BLaER1 (cell line): Measurements from ENCODE around the gene OSMR.

Source experiments
- H3K27ac ChIP-seq: shearing (Covaris generic); formaldehyde crosslinking; 2 replicates; pipeline ENCODE4 v1.8.1; 2022
- H3K27me3 ChIP-seq: shearing (Covaris generic); formaldehyde crosslinking; 2 replicates; pipeline ENCODE4 v1.8.1; 2022
- H3K36me3 ChIP-seq: shearing (Covaris generic); formaldehyde crosslinking; 2 replicates; pipeline ENCODE4 v1.8.1; 2022
- H3K4me1 ChIP-seq: shearing (Covaris generic); formaldehyde crosslinking; 2 replicates; pipeline ENCODE4 v1.8.1; 2022
- H3K4me2 ChIP-seq: shearing (Covaris generic); formaldehyde crosslinking; 2 replicates; pipeline ENCODE4 v1.8.1; 2022
- H3K4me3 ChIP-seq: shearing (Covaris generic); formaldehyde crosslinking; 2 replicates; pipeline ENCODE4 v1.8.1; 2022
- H3K9ac ChIP-seq: shearing (Covaris generic); formaldehyde crosslinking; 2 replicates; pipeline ENCODE4 v1.8.1; 2022
- H3K9me3 ChIP-seq: shearing (Covaris generic); formaldehyde crosslinking; 2 replicates; pipeline ENCODE4 v1.8.1; 2022
- H4K20me1 ChIP-seq: shearing (Covaris generic); formaldehyde crosslinking; 2 replicates; pipeline ENCODE4 v1.8.1; 2022
- Cebpa-rat ChIP-seq: shearing (Covaris generic); IDR thresholded peaks from 2 replicates; pipeline ENCODE4 v1.8.1; 2022

OSMR gene

DNA sequence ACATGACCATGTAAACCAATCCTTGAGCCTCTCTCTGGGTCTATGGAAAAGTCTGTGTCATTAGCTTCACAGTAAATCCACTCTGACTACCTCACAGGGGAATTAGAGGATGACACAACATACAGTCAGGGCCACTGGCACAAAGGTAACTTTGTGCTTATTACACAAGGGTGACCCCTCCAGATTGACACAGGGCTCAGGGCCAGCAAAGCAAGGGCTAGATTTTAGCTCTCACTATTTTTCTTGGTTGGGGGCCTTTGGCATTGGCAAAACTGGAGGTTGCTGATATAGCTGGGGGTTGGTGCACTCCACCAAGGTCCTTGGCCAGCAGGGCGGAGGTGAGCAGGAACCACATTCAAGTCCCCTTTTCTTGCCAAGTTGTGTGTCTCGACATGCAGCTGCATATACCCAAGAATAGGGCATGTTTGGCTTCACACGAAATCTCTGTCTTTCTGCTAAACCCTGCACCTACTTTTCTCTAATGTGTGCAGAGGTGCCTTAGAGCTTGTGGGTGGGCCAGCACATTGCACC is 15.2 kb upstream of the OSMR start:
- Histone ChIP-seq H3K4me3 (no peak overlapping the region), H3K9me3 (0 out of 2 replicates have a peak, but pooled peaks cover 4% of the 10 kb centered on the region), H3K4me2 (no peak overlapping the region), H3K36me3 (no peaks in the 10 kb centered on the region), H3K27me3 (no peaks in the 10 kb centered on the region), H4K20me1 (no peaks in the 10 kb centered on the region), H3K27ac (no peak overlapping the region), H3K4me1 (peaks cover 18% of the 10 kb centered on the region), H3K9ac (no peak overlapping the region)
- no peak for TF ChIP-seq Cebpa-rat

DNA sequence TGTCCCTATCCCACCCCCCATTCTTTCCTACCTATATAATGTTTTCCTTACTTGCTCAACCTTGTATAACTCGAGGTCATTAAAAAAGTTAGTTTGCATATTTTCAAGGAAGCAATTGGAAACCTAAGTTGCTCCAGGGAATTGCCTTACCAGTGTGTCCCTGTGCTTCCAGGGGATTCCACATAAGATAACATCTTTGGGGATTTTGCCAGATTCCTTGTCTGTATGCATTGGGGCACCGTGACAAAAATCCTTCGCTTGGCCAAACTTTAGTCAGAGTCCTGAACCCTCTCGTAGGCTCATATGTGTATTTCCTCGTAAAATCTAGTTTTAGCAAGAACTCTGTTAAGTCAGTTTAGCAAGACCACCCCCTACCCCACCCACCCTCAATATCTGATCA is 14.7 kb upstream of the OSMR start:
- no peaks in the 10 kb centered on the region for H3K27me3 ChIP-seq
- H3K4me2 ChIP-seq: no peak overlapping the region
- 0 out of 2 replicates have a peak, but pooled peaks cover 4% of the 10 kb centered on the region for H3K9me3 ChIP-seq
- no peak for TF ChIP-seq Cebpa-rat
- H3K4me3 ChIP-seq: no peak overlapping the region
- H4K20me1 ChIP-seq: no peaks in the 10 kb centered on the region
- H3K4me1 ChIP-seq: peaks cover 14% of the 10 kb centered on the region
- H3K9ac ChIP-seq: no peak overlapping the region
- H3K27ac ChIP-seq: no peak overlapping the region
- no peaks in the 10 kb centered on the region for H3K36me3 ChIP-seq

DNA sequence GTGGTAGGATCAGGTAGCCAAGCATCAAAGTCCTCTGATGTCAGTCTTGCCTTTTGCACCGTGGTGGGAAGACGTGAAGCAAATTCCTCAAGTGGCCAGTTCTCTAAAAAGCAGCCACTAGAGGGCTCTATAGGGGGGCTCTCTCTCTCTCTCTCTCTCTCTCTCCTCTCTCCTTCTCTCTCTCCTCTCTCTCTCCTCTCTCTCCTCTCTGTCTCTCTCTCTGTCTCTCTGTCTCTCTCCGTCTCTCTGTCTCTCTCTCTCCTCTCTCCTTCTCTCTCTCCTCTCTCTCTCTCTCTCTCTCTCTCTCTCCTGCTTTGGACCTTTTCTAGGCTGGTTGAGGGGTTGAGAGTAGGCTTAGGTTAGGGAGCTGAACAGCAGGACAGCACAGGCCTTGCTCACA is 13.9 kb upstream of the OSMR start:
- peaks cover 14% of the 10 kb centered on the region; the same call in 1 of the 2 replicates for H3K4me1 ChIP-seq
- no peaks in the 10 kb centered on the region for H3K27me3 ChIP-seq
- H3K4me2 ChIP-seq: no peak overlapping the region
- no peak overlapping the region for H3K27ac ChIP-seq
- no peak for TF ChIP-seq Cebpa-rat
- H3K36me3 ChIP-seq: no peaks in the 10 kb centered on the region
- H3K4me3 ChIP-seq: no peak overlapping the region
- no peaks in the 10 kb centered on the region for H4K20me1 ChIP-seq
- H3K9me3 ChIP-seq: 0 out of 2 replicates have a peak, but pooled peaks cover 4% of the 10 kb centered on the region
- no peak overlapping the region for H3K9ac ChIP-seq

DNA sequence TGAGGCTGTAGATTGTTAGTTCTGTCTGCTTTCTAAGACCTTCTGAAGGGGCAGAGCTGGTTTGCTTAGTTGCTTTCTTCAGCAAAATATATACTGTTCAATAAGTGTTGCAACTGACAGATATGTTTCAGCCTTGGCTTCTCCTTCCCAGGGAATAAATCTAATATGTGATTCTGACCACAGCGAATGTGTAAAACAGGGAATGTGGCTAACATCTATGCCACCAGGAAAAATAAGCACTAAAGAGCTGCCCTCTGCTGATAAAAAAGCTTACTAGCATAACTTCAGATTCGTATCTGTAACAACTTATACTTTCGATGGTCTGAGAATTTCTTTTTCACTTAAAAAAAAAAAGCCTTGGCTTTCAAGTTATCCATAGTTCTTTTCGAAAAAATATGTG is 13.0 kb upstream of the OSMR start:
- TF ChIP-seq Cebpa-rat: no peak
- Histone ChIP-seq H3K27me3 (no peaks in the 10 kb centered on the region), H3K27ac (no peak overlapping the region), H3K4me3 (no peak overlapping the region), H3K4me1 (peaks cover 9% of the 10 kb centered on the region; the same call in 1 of the 2 replicates), H3K9ac (no peak overlapping the region), H3K9me3 (no peaks in the 10 kb centered on the region), H4K20me1 (no peaks in the 10 kb centered on the region), H3K4me2 (no peak overlapping the region), H3K36me3 (no peaks in the 10 kb centered on the region)

DNA sequence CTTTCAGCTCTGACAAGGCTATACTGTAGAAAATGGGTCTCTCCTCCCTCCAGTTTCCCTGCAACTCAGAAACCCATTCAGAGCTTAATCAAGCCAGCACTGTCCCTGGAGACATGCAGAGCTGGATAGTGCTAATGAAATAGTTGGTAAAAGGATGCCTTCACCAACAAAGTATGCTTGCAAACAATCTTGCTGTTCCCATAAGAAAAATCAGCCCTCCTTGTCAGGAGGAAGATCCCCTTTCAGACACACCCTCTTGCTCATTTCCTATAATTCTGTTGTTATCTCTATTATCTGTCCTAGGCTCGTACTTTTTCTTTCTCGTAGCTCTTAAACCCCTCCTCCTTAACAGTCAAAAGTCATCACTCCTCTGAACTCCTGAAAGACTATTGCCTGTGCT is 9.9 kb upstream of the OSMR start:
- Histone ChIP-seq H3K27ac (no peak overlapping the region), H3K4me3 (no peak overlapping the region), H3K4me1 (no peaks in the 10 kb centered on the region), H3K27me3 (no peaks in the 10 kb centered on the region), H4K20me1 (no peaks in the 10 kb centered on the region), H3K4me2 (no peak overlapping the region), H3K36me3 (no peaks in the 10 kb centered on the region), H3K9me3 (no peaks in the 10 kb centered on the region), H3K9ac (no peak overlapping the region)
- TF ChIP-seq Cebpa-rat: no peak

DNA sequence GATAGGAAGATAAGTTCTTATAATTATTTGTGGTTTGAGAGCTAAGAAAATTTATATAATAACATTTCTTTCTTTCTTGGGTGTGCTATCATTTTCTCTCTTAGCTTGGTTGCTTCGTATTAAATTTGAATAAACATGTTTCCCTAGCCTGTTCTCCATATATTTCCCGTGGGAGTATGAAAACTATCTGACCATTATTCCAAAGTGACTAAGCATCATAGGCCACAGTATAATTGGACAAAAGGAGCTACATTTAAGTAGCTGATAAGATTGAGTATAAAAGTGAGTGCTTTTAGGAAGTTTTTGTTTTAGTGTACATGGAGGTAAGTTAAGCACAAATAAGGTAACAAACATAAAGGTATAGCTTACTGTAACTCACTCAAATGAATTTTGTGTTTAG is 8.4 kb upstream of the OSMR start:
- Histone ChIP-seq H3K9me3 (no peaks in the 10 kb centered on the region), H4K20me1 (no peaks in the 10 kb centered on the region)
- no peak for TF ChIP-seq Cebpa-rat

DNA sequence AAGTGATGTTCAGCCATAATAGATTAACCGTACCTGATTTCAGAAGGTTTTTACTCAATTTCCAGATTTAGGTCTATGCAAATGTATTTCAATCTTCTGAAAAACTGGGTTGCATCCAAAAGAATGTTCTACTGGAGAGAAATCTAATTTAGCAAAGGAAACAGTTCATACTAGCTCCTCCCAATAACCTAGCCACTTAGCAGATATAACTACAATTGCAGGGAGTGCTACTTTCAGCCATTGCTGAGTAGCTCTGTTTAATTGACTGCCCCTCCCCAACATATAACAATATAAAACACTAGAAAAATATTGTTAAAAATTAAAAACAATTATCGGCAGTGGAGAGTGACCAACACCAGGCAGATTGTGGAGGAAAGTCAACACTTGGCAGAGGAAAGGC is 7.9 kb upstream of the OSMR start:
- H3K27ac ChIP-seq: no peak overlapping the region
- H3K36me3 ChIP-seq: no peaks in the 10 kb centered on the region
- H3K9me3 ChIP-seq: no peaks in the 10 kb centered on the region
- no peak overlapping the region for H3K9ac ChIP-seq
- no peak overlapping the region for H3K4me2 ChIP-seq
- no peak for TF ChIP-seq Cebpa-rat
- no peaks in the 10 kb centered on the region for H3K27me3 ChIP-seq
- H3K4me1 ChIP-seq: no peaks in the 10 kb centered on the region
- H3K4me3 ChIP-seq: no peak overlapping the region
- no peaks in the 10 kb centered on the region for H4K20me1 ChIP-seq

More for the DNA sequence above, 8.4 kb upstream of the OSMR start:
- Histone ChIP-seq H3K4me1 (no peaks in the 10 kb centered on the region), H3K27me3 (no peaks in the 10 kb centered on the region), H3K9ac (no peak overlapping the region), H3K4me3 (no peak overlapping the region), H3K27ac (no peak overlapping the region), H3K4me2 (no peak overlapping the region), H3K36me3 (no peaks in the 10 kb centered on the region)

DNA sequence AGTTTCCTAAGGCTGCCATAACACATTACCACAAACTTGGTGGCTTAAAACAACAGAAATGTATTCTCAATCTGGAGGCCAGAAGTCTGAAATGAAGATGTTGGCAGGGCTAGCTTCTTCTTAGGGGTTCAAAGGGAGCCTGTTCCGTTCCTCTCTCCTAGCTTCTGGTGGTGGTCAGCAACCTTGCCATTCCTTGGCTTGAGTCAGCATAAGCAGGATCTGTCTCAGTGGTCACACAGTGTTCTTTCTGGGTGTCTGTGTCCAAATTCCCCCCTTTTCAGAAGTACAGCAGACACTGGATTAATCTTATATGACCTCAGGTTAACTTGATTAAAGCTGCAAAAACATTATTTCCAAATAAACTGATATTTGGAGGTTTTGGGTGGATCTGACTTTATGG is 2.1 kb upstream of the OSMR start:
- H3K4me3 ChIP-seq: no peak overlapping the region
- peaks cover 23% of the 10 kb centered on the region for H3K9me3 ChIP-seq
- H3K4me1 ChIP-seq: 0 out of 2 replicates have a peak, but pooled peaks cover 6% of the 10 kb centered on the region
- TF ChIP-seq Cebpa-rat: no peak
- peaks cover 28% of the 10 kb centered on the region for H3K27me3 ChIP-seq
- no peak overlapping the region for H3K9ac ChIP-seq
- no peaks in the 10 kb centered on the region for H3K36me3 ChIP-seq
- no peak overlapping the region for H3K4me2 ChIP-seq
- H4K20me1 ChIP-seq: no peaks in the 10 kb centered on the region
- H3K27ac ChIP-seq: no peak overlapping the region

DNA sequence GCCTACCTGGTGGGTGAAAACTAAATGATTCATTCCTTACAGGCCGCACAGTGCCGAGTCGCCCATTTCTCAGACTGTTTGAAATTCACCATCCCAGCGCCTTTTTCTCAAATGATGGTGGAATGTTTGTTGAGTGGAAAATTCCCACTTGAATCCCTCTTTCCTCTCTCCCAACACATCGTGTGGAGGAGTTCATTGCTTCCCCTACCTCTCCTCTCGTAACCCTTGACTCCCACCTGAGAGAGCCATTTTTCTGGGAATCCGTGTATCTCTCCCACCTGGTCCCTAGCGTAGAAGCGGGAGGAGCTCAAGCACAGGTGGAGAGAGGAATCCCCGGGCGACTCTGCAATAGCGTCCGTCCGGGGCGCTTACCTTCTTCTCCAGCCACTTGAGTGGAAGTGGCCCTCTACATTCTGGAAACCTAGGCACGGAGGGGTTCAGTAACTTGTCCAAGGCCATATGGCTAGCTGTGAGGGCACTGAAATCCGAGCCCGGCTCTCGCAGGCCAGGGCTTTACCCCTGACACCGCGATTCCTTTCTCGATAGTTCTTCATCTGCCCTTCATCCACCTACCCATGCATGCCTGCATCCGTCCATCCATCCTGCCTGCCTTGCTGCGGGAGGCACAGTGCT is 683 bp downstream of the OSMR start:
- Histone ChIP-seq H3K4me3 (no peak overlapping the region), H3K9me3 (peaks cover 26% of the 10 kb centered on the region), H3K27me3 (peaks cover 28% of the 10 kb centered on the region), H3K4me1 (0 out of 2 replicates have a peak, but pooled peaks cover 6% of the 10 kb centered on the region), H4K20me1 (no peaks in the 10 kb centered on the region), H3K27ac (no peak overlapping the region), H3K9ac (no peak overlapping the region), H3K36me3 (no peaks in the 10 kb centered on the region), H3K4me2 (no peak overlapping the region)
- no peak for TF ChIP-seq Cebpa-rat

DNA sequence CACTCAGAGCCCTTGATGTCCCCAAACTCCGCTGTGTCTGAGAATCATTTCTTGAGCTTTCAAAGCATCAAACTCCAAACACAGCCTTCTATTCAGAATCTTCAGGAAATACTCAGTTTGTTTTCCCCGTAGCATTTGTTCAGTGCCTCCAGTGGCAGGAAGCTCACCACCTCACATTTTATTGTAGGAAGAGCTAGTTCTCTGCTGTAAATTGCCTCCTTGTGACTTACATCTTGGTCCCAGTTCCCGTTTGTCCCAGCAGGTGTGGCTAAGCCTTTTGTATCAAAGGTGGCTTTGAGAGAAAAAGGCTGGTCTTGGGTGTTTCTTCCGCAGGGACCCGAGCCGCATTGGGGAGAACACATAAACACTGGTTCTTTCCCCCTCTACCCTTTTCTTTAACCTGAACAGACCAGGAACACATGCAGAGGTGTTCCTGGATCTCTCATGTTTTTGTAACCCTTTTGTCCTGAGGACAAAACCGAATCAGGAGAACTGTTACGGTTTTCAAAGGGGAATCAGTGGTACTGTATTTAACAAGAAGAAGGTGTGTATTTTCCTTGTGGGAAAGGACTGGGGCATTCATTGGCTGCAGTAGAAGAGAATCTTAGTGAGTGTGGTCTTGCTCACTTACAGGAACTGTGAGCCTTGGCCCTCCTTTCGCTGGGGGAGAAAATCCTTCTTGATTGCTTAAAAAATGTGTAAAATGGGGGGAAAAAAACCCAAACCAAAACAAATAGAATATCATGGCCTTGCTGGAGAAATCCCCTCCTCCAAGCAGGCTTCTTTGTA is 1.9 kb downstream of the OSMR start:
- Histone ChIP-seq H3K27ac (no peak overlapping the region), H3K4me3 (no peak overlapping the region), H3K9ac (no peak overlapping the region), H3K9me3 (peaks cover 34% of the 10 kb centered on the region), H3K36me3 (no peaks in the 10 kb centered on the region), H4K20me1 (no peaks in the 10 kb centered on the region), H3K4me1 (0 out of 2 replicates have a peak, but pooled peaks cover 6% of the 10 kb centered on the region), H3K27me3 (peaks cover 28% of the 10 kb centered on the region), H3K4me2 (no peak overlapping the region)
- TF ChIP-seq Cebpa-rat: no peak
